ENCODE measurements around the gene FEZF2. TPM values are rescaled to one million over a fixed set of nuclear protein-coding genes. Genes with fewer than 3 reads are reported as not detected.

Gene FEZF2
- not detected for total RNA-seq
- not detected for polyA plus RNA-seq
- long read RNA-seq, donor 1: 0 reads
- long read RNA-seq, donor 2: 0 reads

- no peak for TF ChIP-seq CTCF (IDR thresholded peaks at IDR 0.05 in 8 of 11, conservative IDR thresholded peaks at IDR 0.05 in 3 of 11)
- no peak for TF ChIP-seq POLR2A (IDR thresholded peaks at IDR 0.05)
- TF ChIP-seq POLR2AphosphoS5 (IDR thresholded peaks at IDR 0.05): no peak
- peaks cover 0 to 51% (median 21%) of the 10 kb centered on the region in 6 donors for H3K4me1 ChIP-seq
- DNase-seq: no peak
- peaks cover 13 to 100% (median 97%) of the 10 kb centered on the region in 7 donors for H3K27me3 ChIP-seq (replicated peaks in 1 of 7)
- intact Hi-C loops (cut with DNase I; ENCODE audit: low total_unique reads): no loop called here
- H3K36me3 ChIP-seq: no peaks in the 10 kb centered on the region
- peaks cover 0 to 2% (median 0%) of the 10 kb centered on the region in 8 donors for H3K9me3 ChIP-seq
- H3K4me3 ChIP-seq: peak within 1 kb of the TSS in 4 of 8 donors; percentile 2 to 36 (median 8)
- no peak within 1 kb of the TSS for H3K27ac ChIP-seq
- 3 to 8% (median 5%) methylated on average over 26 to 28 of the region's 28 CpGs for WGBS, 5 donors
These were observed at the start of gene FEZF2 for GRCh38 chr3:62373215-62373614. TSS of gene FEZF2 (minus strand) at chr3:62373550. CDS start at chr3:62372868, 682 bp downstream.

- Histone ChIP-seq H3K4me1 (no peaks in the 10 kb centered on the region), H3K27me3 (replicated peaks in 1 of 7) (peaks cover 0 to 3% (median 0%) of the 10 kb centered on the region in 7 donors), H3K9me3 (no peaks in the 10 kb centered on the region), H3K27ac (no peak overlapping the region), H3K36me3 (no peaks in the 10 kb centered on the region), H3K4me3 (no peak overlapping the region)
- no peak for TF ChIP-seq POLR2A (IDR thresholded peaks at IDR 0.05)
- TF ChIP-seq POLR2AphosphoS5 (IDR thresholded peaks at IDR 0.05): no peak
- WGBS, 5 donors: 84 to 91% (median 86%) methylated on average over 10 of the region's 10 CpGs
- DNase-seq: no peak
- intact Hi-C loops (cut with DNase I; ENCODE audit: low total_unique reads): no loop called here
These were observed 47.9 kb upstream of the FEZF2 start for GRCh38 chr3:62421207-62421606.

- H3K4me1 ChIP-seq: no peaks in the 10 kb centered on the region
- H3K9me3 ChIP-seq: no peaks in the 10 kb centered on the region
- intact Hi-C loops (cut with DNase I; ENCODE audit: low total_unique reads): no loop called here
- no peak overlapping the region for H3K27ac ChIP-seq
- no peak for TF ChIP-seq POLR2A (IDR thresholded peaks at IDR 0.05)
- TF ChIP-seq POLR2AphosphoS5 (IDR thresholded peaks at IDR 0.05): no peak
- no peak for TF ChIP-seq CTCF (IDR thresholded peaks at IDR 0.05 in 8 of 11, conservative IDR thresholded peaks at IDR 0.05 in 3 of 11)
- DNase-seq: no peak
- H3K4me3 ChIP-seq: no peak overlapping the region
- no peaks in the 10 kb centered on the region for H3K27me3 ChIP-seq (replicated peaks in 1 of 7)
- WGBS, 5 donors: 62 to 71% (median 64%) methylated on average over 3 of the region's 3 CpGs
- no peaks in the 10 kb centered on the region for H3K36me3 ChIP-seq
These were observed 42.8 kb upstream of the FEZF2 start for GRCh38 chr3:62416144-62416543.

GRCh38 chr3:62415312-62415801 is 42.0 kb upstream of the FEZF2 start:
- no peak for DNase-seq
- intact Hi-C loops (cut with DNase I; ENCODE audit: low total_unique reads): no loop called here
- H3K36me3 ChIP-seq: no peaks in the 10 kb centered on the region
- H3K27me3 ChIP-seq (replicated peaks in 1 of 7): no peaks in the 10 kb centered on the region
- no peak overlapping the region for H3K27ac ChIP-seq
- no peak for TF ChIP-seq CTCF (IDR thresholded peaks at IDR 0.05 in 8 of 11, conservative IDR thresholded peaks at IDR 0.05 in 3 of 11)
- H3K4me3 ChIP-seq: no peak overlapping the region
- WGBS, 5 donors: 39 to 63% (median 48%) methylated on average over 9 of the region's 9 CpGs
- H3K4me1 ChIP-seq: no peaks in the 10 kb centered on the region
- no peaks in the 10 kb centered on the region for H3K9me3 ChIP-seq

- H3K36me3 ChIP-seq: no peaks in the 10 kb centered on the region
- no peaks in the 10 kb centered on the region for H3K9me3 ChIP-seq
- H3K4me3 ChIP-seq: no peak overlapping the region
- H3K27me3 ChIP-seq (replicated peaks in 1 of 7): no peaks in the 10 kb centered on the region
- TF ChIP-seq CTCF (IDR thresholded peaks at IDR 0.05 in 8 of 11, conservative IDR thresholded peaks at IDR 0.05 in 3 of 11): no peak
- no peak for TF ChIP-seq POLR2AphosphoS5 (IDR thresholded peaks at IDR 0.05)
- no peak for TF ChIP-seq POLR2A (IDR thresholded peaks at IDR 0.05)
- no peak for DNase-seq
- intact Hi-C loops (cut with DNase I; ENCODE audit: low total_unique reads): no loop called here
- H3K27ac ChIP-seq: no peak overlapping the region
- WGBS, 5 donors: 76 to 84% (median 80%) methylated on average over 11 of the region's 11 CpGs
- no peaks in the 10 kb centered on the region for H3K4me1 ChIP-seq
These were observed 41.4 kb upstream of the FEZF2 start for GRCh38 chr3:62414786-62415185.

All from spleen (tissue), 13 donors.